GM18499 (cell line): Measurements from ENCODE around the gene LRP1.
"Not testable (repeated sequence)": the region's sequence is repeated elsewhere in the genome, so short reads cannot be mapped to it uniquely, and the experiment has no call there.

Experiments used
- ATAC-seq: cut with Tn5 transposase; IDR thresholded peaks from one replicate; pipeline ENCODE4 v1.9.1; 2021; ENCODE audit warnings: moderate number of reproducible peaks; ENCODE audit not compliant: insufficient read depth, unreplicated experiment

Gene LRP1

DNA sequence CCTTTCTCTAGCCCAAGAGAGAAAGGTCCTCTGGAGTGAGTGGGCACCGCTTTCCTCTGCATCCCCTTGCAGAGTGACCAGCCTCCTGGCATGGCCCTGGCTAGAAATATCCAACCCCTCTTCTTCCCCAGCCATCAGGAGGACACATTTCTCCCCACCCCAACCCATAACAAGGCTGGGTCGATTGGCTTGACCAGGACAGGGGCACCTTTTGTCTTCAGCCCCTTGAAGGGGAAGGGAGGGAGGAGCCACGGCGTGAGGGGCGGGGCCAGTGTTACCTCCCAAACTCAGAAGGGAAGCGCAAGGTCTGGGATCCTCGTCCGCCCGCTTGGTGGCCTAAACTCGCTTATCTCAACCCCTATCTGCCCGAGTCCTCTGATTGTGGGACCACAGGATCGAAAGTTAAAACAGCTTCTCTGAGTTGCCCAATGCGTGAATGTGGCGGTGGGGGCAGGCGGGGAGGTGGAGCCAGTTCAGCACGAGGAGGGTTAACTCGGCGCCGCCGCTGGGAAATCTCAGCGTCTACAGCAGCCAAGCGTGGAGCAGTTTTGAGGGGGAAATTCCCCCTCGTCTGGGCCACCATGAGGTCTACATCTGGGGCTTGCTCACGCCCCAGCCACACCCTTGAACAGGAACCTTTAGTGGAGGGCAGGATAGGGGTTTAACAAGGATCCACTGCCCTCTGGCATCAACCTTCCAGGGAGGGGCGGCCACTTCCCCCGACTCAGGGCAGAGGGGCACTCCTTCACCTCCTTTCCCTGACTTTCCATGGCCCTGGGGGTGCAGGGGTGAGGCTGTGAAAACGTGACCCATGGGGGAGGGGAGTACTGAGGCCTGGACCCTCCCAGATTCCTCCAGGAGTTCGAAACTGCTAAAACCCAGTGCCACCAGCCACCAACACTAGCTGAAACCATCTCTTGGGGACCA is 17.9 kb upstream of the LRP1 start:
- ATAC-seq = no peak

GRCh38 chr12:57111031-57111734 is 17.1 kb upstream of the LRP1 start, which contains the start of gene STAT6:
STAT6 (minus strand) TSS chr12:57111362; CDS start chr12:57108278, 3,084 bp downstream.
- ATAC-seq = no peak

DNA sequence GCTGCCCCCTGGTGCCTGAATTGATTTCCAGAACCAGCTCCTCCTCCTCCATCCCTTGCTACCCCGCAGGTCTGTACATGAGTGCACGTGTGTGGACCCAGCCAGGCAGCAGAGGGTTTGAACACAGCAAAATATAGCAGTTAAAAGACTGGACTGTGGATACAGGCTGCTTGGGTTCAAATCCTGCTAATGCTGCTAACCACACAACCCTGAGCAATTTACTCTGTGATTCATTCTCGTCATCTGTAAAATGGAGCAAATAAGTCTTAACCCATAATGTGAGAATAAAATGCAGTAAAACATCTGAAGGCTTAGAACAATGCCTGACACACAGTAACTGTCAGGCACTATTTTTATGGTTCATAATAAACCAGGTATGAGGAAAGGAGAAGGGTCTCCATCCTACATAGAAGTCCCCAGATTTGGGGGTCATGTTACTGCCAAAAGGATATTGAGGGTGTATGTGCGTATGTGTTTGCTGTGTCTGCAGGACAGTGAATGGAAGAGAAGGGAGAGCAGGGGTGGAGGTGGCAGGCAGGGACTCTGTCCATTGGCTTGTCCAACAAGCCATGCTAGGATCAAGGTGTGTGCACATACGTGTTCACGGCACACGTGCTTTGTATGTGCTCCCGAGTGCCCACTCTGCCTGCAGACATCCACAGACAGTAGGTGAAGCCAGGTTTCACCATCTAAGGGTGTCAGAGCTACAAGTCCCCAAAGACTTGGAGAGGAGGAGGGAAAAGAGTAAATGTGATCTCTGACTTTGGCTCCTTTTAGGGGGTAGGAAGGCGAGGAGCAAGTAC is 15.6 kb upstream of the LRP1 start:
- ATAC-seq = no peak

DNA sequence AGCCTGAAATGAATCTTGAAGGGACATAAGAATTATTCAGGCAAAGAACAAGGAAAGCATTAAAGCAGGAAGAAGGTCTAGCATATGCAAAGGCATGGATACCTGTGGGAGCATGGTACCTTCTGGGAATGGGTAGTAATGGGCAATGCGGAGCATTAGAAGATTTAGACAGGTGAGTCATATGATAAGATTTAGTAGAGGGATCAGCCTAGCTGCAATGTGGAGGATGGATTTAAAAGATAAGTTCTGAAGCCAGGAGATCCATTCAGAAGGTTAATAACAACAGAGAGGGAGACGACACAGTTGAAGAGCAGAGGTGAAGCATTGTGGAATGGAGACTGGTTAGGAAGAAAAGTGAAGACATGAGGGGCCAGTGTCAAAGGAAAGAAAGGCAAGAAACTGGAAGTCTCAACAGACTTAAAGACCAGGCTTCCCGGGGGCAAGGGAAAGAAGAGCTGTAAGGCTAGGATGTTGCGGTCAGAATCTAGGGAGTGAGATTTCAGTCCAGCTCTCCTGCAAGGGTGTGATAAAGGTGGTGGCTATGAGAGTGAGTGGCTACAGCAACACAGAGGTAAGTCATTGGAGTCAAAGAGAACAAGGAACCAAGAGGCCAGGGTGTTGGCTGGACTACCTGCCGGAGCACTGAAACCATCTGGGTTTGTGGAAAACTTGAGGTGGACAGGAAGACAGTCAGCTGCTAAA is 11.6 kb upstream of the LRP1 start:
- ATAC-seq = no peak

DNA sequence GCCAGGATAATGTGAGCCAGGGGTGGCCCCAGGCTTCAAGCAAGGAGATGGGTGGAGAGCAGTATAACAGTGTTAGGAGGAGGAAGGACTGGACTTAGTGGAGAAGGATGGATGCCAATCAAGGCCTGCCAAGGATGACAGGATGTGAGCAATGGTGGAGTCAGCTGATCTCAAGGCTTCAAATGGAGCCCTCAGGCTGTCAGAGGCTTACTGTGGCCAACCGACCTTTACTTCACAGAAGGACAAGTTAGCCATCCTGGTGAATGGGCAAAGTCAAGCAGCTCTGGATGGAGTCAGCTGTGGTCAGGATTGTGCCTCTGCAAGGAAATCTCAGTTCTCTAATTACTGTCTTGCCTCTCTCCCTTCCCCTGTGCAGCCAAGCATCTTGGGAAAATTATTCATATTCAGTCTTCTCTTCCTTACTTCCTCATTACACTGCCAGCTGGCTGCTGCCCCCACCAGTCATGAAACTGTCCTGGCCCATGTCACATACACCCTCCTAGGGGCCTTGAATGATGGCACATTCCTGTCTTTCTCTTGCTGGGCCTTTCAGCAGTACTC is 9.5 kb upstream of the LRP1 start:
- ATAC-seq = no peak

DNA sequence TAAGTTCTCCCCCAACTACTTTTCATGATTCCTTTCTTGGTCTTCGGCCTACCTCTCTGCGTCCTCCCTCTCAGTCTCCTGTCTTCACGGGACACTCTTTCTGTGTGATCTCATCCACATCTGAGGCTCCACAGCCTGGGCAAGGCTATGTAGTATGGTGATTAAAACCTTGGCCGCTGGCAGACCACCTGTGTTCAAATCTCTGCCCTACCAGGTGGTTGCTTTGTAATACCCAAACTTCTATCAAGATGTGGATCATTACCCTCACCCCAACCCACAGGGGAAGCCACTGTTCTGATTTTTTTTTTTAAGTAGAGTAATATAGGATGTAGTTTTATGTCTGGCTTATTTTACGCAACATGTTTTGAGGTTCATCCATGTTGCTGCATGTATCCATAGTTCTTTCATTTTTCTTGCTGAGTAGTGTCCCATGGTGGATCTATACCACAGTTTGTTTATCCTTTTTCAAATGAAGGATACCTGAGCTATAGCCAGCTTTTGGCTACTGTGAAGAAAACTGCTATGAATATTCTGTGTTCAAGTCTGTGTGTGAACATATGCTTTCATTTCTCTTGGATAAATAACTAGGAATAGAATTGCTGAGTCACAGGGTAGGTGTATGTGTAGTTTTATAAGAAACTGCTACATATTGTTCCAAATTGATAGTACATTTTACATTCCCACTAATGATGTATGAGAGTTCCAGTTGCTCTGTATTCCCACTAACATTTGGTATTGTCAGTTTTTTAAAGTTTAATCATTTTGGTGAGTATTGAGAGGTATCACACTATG is 8.8 kb upstream of the LRP1 start:
- no peak for ATAC-seq

DNA sequence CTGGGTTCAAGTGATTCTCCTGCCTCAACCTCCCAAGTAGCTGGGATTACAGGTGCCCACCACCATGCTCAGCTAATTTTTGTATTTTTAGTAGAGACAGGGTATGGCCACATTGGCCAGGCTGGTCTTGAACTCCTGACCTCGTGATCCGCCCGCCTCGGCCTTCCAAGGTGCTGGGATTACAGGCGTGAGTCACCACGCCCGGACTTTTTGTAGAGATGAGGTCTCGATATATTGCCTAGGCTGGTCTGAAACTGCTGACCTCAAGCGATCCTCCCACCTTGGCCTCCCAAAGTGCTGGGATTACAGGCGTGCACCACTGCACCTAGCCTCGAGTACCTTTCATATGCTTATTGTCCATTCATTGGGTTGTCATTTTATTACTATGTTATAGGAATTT is 7.6 kb upstream of the LRP1 start:
- ATAC-seq = not testable (repeated sequence)

- no peak for ATAC-seq
Observed at GRCh38 chr12:57123813-57124212, 4.5 kb upstream of the LRP1 start.

- ATAC-seq = no peak
Observed at GRCh38 chr12:57124261-57124877, 3.9 kb upstream of the LRP1 start.

- no peak for ATAC-seq
Observed at GRCh38 chr12:57126061-57126460, 2.2 kb upstream of the LRP1 start.

GRCh38 chr12:57126561-57126960 is 1.7 kb upstream of the LRP1 start:
- no peak for ATAC-seq

DNA sequence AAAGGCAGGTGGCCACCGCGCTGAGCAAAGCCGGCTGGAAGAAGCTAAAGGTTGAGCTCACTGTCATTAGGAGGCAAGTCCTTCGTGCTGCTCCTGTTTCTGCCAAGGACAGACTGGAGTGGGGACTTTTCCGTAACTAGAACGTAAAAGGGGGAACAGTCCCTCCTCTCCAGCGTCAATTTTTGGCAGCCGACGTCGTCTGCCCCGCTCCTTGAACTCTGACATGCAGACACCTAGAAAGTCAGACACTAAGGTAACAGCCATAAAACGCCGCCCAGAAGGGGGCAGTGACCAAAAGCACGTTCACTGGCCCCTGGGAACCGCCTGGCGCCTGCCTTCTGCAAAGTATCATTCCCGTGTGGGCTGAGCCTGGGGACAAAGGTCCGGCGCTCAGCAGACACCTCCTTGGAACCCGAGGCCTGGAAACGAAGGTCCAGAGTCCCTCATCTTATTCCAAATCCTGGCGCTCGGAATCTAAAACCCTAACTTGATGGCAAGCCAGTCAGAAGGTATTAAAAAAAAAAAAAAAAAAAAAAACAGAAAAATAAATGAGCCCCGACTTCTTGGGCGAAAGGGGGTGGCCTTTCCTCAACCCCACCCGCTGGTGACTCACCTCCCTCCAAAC is 1.1 kb upstream of the LRP1 start:
- no peak for ATAC-seq

GRCh38 chr12:57128519-57129247 is 400 bp downstream of the LRP1 start:
- no peak for ATAC-seq

GRCh38 chr12:57129321-57129842 is 1.1 kb downstream of the LRP1 start:
- no peak for ATAC-seq

DNA sequence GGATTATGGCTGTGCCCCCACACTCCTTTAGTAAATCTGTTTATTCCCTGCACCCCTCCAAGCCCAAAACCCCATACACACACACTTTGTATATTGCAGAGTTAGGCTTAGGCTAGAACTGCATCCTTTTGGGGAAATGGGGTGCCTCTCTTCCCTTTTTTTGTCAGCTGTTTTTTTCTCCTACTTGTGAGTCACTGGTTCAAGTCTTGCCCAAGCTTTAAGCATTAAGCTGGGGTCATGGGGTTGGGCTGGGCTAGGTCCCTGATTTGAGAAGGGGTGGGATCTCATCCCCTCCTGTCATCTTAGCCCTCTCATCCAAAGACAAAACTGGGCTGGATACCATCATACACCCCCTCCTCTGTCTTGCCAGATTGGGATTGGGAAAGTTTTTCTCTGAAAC is 1.6 kb downstream of the LRP1 start:
- ATAC-seq = no peak

GRCh38 chr12:57130941-57131340 is 2.7 kb downstream of the LRP1 start:
- no peak for ATAC-seq
